SK-N-SH (cell line): ENCODE data around the gene NECTIN1. TPM values are rescaled to one million over a fixed set of nuclear protein-coding genes. Genes with fewer than 3 reads are reported as not detected.

Source experiments
- CTCF ChIA-PET: fragments of 300-600, 350-600 bp; formaldehyde crosslinking; extraction: SDS; loops from one replicate; lab custom pipeline; 2021; lab: Yijun Ruan, JAX
- POLR2A ChIA-PET: fragments of 350-600 bp; sonication (Branson Sonifier 250); formaldehyde crosslinking; extraction: SDS; loops from one replicate; lab custom pipeline; 2020; ENCODE audit warnings: antibody characterized with exemption, inconsistent platforms; lab: Yijun Ruan, JAX
- DNase-seq: peaks from one replicate; pipeline ENCODE4 v3.0.0; 2012
- H2AFZ ChIP-seq: fragments of 200-600 bp; sonication (generic); 2 replicates; pipeline ENCODE4 v1.8.1; 2016; ENCODE audit warnings: antibody characterized with exemption, mild to moderate bottlenecking, low read depth
- H3F3A ChIP-seq: fragments of 200-600 bp; sonication (generic); replicated peaks from 2 replicates; pipeline ENCODE3; 2016; ENCODE audit warnings: antibody characterized with exemption, mild to moderate bottlenecking; ENCODE audit not compliant: insufficient read depth
- H3K27ac ChIP-seq, 2 experiments: fragments of 200-500 bp in 1 of 2; fragments of 200-600 bp in 1 of 2; sonication (Bioruptor generic) in 1 of 2; sonication (generic), shearing (Covaris generic) in 1 of 2; 2 replicates each; pipeline versions ENCODE4 v1.5.1 to v1.6.1; 2014 to 2016; ENCODE audit warnings: low read depth in 2 of 2, inconsistent platforms in 1 of 2, low read length in 1 of 2, mild to moderate bottlenecking in 1 of 2, mixed read lengths in 1 of 2
- H3K27me3 ChIP-seq: fragments of 200-600 bp; sonication (generic), shearing (Covaris generic); 2 replicates; pipeline ENCODE4 v1.6.1; 2016; ENCODE audit warnings: mixed run types; ENCODE audit not compliant: insufficient read depth
- H3K36me3 ChIP-seq, 2 experiments: fragments of 200-500 bp in 1 of 2; fragments of 200-600 bp in 1 of 2; sonication (Bioruptor generic) in 1 of 2; sonication (generic) in 1 of 2; replicated peaks in 1 of 2; 2 replicates each; pipeline versions ENCODE3 to v1.5.1; 2014 to 2016; ENCODE audit warnings: low read length in 1 of 2, mild to moderate bottlenecking in 1 of 2; ENCODE audit not compliant: insufficient read depth in 2 of 2, control insufficient read depth in 1 of 2
- H3K4me1 ChIP-seq, 2 experiments: fragments of 200-500 bp in 1 of 2; fragments of 200-600 bp in 1 of 2; sonication (Bioruptor generic) in 1 of 2; sonication (generic), shearing (Covaris generic) in 1 of 2; 2 replicates each; pipeline versions ENCODE4 v1.5.1 to v1.6.1; 2014 to 2016; ENCODE audit warnings: low read depth in 1 of 2, low read length in 1 of 2, mixed run types in 1 of 2; ENCODE audit not compliant: insufficient read depth in 2 of 2, control insufficient read depth in 1 of 2
- H3K4me2 ChIP-seq: fragments of 200-600 bp; sonication (generic), shearing (Covaris generic); 2 replicates; pipeline ENCODE4 v1.6.1; 2017; ENCODE audit warnings: mixed run types
- H3K4me3 ChIP-seq, 2 experiments: fragments of 200-500 bp in 1 of 2; fragments of 200-600 bp in 1 of 2; sonication (Bioruptor generic) in 1 of 2; sonication (generic), shearing (Covaris generic) in 1 of 2; 2 replicates each; pipeline versions ENCODE4 v1.5.1 to v1.8.1; 2014 to 2016; ENCODE audit warnings: low read depth in 2 of 2, inconsistent platforms in 1 of 2, low read length in 1 of 2, mild to moderate bottlenecking in 1 of 2, mixed read lengths in 1 of 2, moderate library complexity in 1 of 2
- H3K79me2 ChIP-seq: fragments of 200-600 bp; sonication (generic); 2 replicates; pipeline ENCODE4 v1.8.1; 2017; ENCODE audit warnings: mild to moderate bottlenecking; ENCODE audit not compliant: insufficient read depth
- H3K9ac ChIP-seq: fragments of 200-600 bp; sonication (generic); 2 replicates; pipeline ENCODE4 v1.6.1; 2017; ENCODE audit warnings: mixed run types
- H3K9me2 ChIP-seq: fragments of 200-600 bp; sonication (generic); 2 replicates; pipeline ENCODE4 v1.6.1; 2017; ENCODE audit warnings: mixed run types
- H3K9me3 ChIP-seq: fragments of 200-600 bp; sonication (generic); 2 replicates; pipeline ENCODE4 v1.6.1; 2017; ENCODE audit warnings: mixed run types, mild to moderate bottlenecking, moderate library complexity
- H4K20me1 ChIP-seq: fragments of 200-600 bp; sonication (generic); 2 replicates; pipeline ENCODE4 v1.6.1; 2017; ENCODE audit warnings: mild to moderate bottlenecking, mixed run types; ENCODE audit not compliant: insufficient read depth
- CHD2 ChIP-seq: fragments of 150-350 bp; IDR thresholded peaks from 2 replicates; pipeline ENCODE4 v1.6.1; 2018; ENCODE audit warnings: low read length; ENCODE audit not compliant: partially characterized antibody
- ELF1 ChIP-seq: IDR thresholded peaks from 2 replicates; pipeline ENCODE4 v1.4.0; 2012
- EP300 ChIP-seq, 2 experiments: IDR thresholded peaks; 2 replicates each; pipeline versions ENCODE4 v1.4.0 to v1.6.1; 2012; ENCODE audit warnings: borderline replicate concordance in 1 of 2, low read depth in 1 of 2, low read length in 1 of 2
- GABPA ChIP-seq: IDR thresholded peaks from 2 replicates; pipeline ENCODE4 v1.4.0; 2012; ENCODE audit warnings: low read depth, mild to moderate bottlenecking
- JUND ChIP-seq: IDR thresholded peaks from 2 replicates; pipeline ENCODE4 v1.4.0; 2012
- MXI1 ChIP-seq: IDR thresholded peaks from 2 replicates; pipeline ENCODE4 v1.6.1; 2012; ENCODE audit warnings: mild to moderate bottlenecking, low read depth, low read length, improper control_type of control experiment
- PBX3 ChIP-seq: IDR thresholded peaks from 2 replicates; pipeline ENCODE4; 2012
- POLR2AphosphoS5 ChIP-seq: IDR thresholded peaks from 2 replicates; pipeline ENCODE4 v1.6.1; 2012; ENCODE audit warnings: low read depth, low read length
- RAD21 ChIP-seq: IDR thresholded peaks from 2 replicates; pipeline ENCODE4 v1.6.1; 2012; ENCODE audit warnings: mild to moderate bottlenecking, low read length
- REST ChIP-seq: IDR thresholded peaks from 2 replicates; pipeline ENCODE4 v1.6.1; 2012; ENCODE audit warnings: mild to moderate bottlenecking, low read depth, low read length, moderate library complexity
- RFX5 ChIP-seq: IDR thresholded peaks from 2 replicates; pipeline ENCODE4 v1.6.1; 2012; ENCODE audit warnings: mild to moderate bottlenecking, improper control_type of control experiment, low read length
- SIN3A ChIP-seq: IDR thresholded peaks from 2 replicates; pipeline ENCODE4 v1.6.1; 2012; ENCODE audit warnings: low read depth, mild to moderate bottlenecking, low read length, moderate library complexity, borderline replicate concordance
- SMC3 ChIP-seq: IDR thresholded peaks from 2 replicates; pipeline ENCODE4 v1.6.1; 2012; ENCODE audit warnings: low read depth, low read length, improper control_type of control experiment
- TAF1 ChIP-seq: IDR thresholded peaks from 2 replicates; pipeline ENCODE4 v1.6.1; 2012; ENCODE audit warnings: low read depth, mild to moderate bottlenecking, low read length, moderate library complexity, borderline replicate concordance
- TCF12 ChIP-seq: IDR thresholded peaks from 2 replicates; pipeline ENCODE4 v1.4.0; 2012
- TEAD4 ChIP-seq: IDR thresholded peaks from 2 replicates; pipeline ENCODE4 v1.4.0; 2012; ENCODE audit warnings: mild to moderate bottlenecking, borderline replicate concordance; ENCODE audit not compliant: insufficient read depth
- USF1 ChIP-seq: IDR thresholded peaks from 2 replicates; pipeline ENCODE4 v1.4.0; 2012; ENCODE audit warnings: low read depth, borderline replicate concordance
- YY1 ChIP-seq: IDR thresholded peaks from 2 replicates; pipeline ENCODE4 v1.4.0; 2012; ENCODE audit warnings: low read depth, mild to moderate bottlenecking
- WGBS: methylation state at CpG from one replicate; pipeline ENCODE4 v1.1.6; 2017; ENCODE audit warnings: low lambda C conversion rate; 5-methylcytosine and 5-hydroxymethylcytosine counted together
- polyA plus RNA-seq, 3 experiments: library from polyadenylated mRNA; depleted of rRNA; stranded (reverse); fragments of >200 nt; gene quantifications; 2 replicates each; pipeline ENCODE4 v1.2.3, GENCODE V29; 2012

NECTIN1 gene
- polyA plus RNA-seq, 1 of the 3 experiments (the other 2 are of a cell fraction), result 9.1 TPM

- TF ChIP-seq REST, result no peak
Measured at GRCh38 chr11:119752946-119753345, 23.9 kb upstream of the NECTIN1 start (continued).

- ChIA-PET CTCF (interaction anchor here (0.6 to 2.6 kb wide), 3 partner anchors 9 to 128 kb away, joined by 3 to 8 read pairs (median 3); no protein-coding TSS in a partner anchor), POLR2A (interaction anchor here (1.1 kb wide), 1 partner anchor 23 kb away, joined by 3 read pairs; the partner anchor contains the start of gene NECTIN1)
- no peak overlapping the region for H3K9ac ChIP-seq
- no peaks in the 10 kb centered on the region for H4K20me1 ChIP-seq
- no peak for TF ChIP-seq EP300 (IDR thresholded peaks at IDR 0.05; ENCODE audit: borderline replicate concordance in 1 of 2, low read depth in 1 of 2, low read length in 1 of 2)
- TF ChIP-seq TEAD4, result no peak
- TF ChIP-seq RFX5, result no peak
- TF ChIP-seq SMC3, result no peak
- no peak for TF ChIP-seq GABPA
- no peak for TF ChIP-seq SIN3A
- no peak for TF ChIP-seq USF1
- TF ChIP-seq TAF1, result no peak
- no peak for TF ChIP-seq CHD2
- TF ChIP-seq JUND, result no peak
- no peak for TF ChIP-seq POLR2AphosphoS5
- no peak for TF ChIP-seq PBX3
- TF ChIP-seq RAD21, result no peak
- TF ChIP-seq TCF12, result no peak
- no peak for TF ChIP-seq YY1
- TF ChIP-seq ELF1, result no peak
- TF ChIP-seq MXI1, result no peak
- H3K4me2 ChIP-seq, result no peak overlapping the region
- WGBS, result 47% methylated on average over 4 of the region's 5 CpGs
- no peaks in the 10 kb centered on the region for H3K79me2 ChIP-seq
- H3K4me1 ChIP-seq, result peaks cover 0 to 27% of the 10 kb centered on the region in 2 experiments; a peak in 1 of 4 replicates
- no peak overlapping the region for H3K4me3 ChIP-seq
- H3F3A ChIP-seq, result no peaks in the 10 kb centered on the region
- H3K36me3 ChIP-seq, result no peaks in the 10 kb centered on the region
- no peaks in the 10 kb centered on the region for H3K9me3 ChIP-seq
- H3K27me3 ChIP-seq, result peaks cover 25% of the 10 kb centered on the region
- DNase-seq, result no peak
- H2AFZ ChIP-seq, result no peak overlapping the region
- no peaks in the 10 kb centered on the region for H3K9me2 ChIP-seq
- no peak overlapping the region; a peak in 1 of 4 replicates for H3K27ac ChIP-seq
Measured at GRCh38 chr11:119752345-119752871, 23.4 kb upstream of the NECTIN1 start.
